GM23338 (cell line): Measurements from ENCODE around the gene ZDHHC7. TPM values are rescaled to one million over a fixed set of nuclear protein-coding genes. Genes with fewer than 3 reads are reported as not detected.

ENCODE experiments used
- CTCF ChIP-seq, 2 experiments: fragments of 200-600 bp in 1 of 2; sonication (generic) in 1 of 2; conservative IDR thresholded peaks; 2 replicates each; pipeline versions ENCODE4 v1.5.1 to v1.6.1; 2016 to 2017; ENCODE audit warnings: antibody characterized with exemption in 2 of 2, low read depth in 2 of 2, mild to moderate bottlenecking in 2 of 2, moderate library complexity in 1 of 2
- EZH2 ChIP-seq: fragments of 200-600 bp; sonication (generic); IDR thresholded peaks from one replicate; pipeline ENCODE4 v1.8.0; 2017; ENCODE audit warnings: antibody characterized with exemption, mild to moderate bottlenecking, low read depth; ENCODE audit not compliant: unreplicated experiment
- EZH2phosphoT487 ChIP-seq: fragments of 200-600 bp; sonication (generic); IDR thresholded peaks from one replicate; pipeline ENCODE4 v1.8.1; 2018; ENCODE audit warnings: antibody characterized with exemption; ENCODE audit not compliant: unreplicated experiment
- NANOG ChIP-seq: IDR thresholded peaks from 2 replicates; pipeline ENCODE4 v1.6.1; 2016; ENCODE audit warnings: antibody characterized with exemption, borderline replicate concordance
- ZNF114 ChIP-seq: fragments of 250-450 bp; sonication (Bioruptor Pico); IDR thresholded peaks from 2 replicates; pipeline ENCODE4 v1.5.0; 2020; ENCODE audit warnings: mild to moderate bottlenecking, moderate library complexity
- ZNF462 ChIP-seq: fragments of 250-450 bp; sonication (Bioruptor Pico); IDR thresholded peaks from 2 replicates; pipeline ENCODE4 v1.5.0; 2020; ENCODE audit warnings: mild to moderate bottlenecking, moderate library complexity
- polyA plus RNA-seq: library from polyadenylated mRNA; unstranded; fragments of >200 nt; fragmentation: Nextera tagmentation; extraction: Ambion mirVana; gene quantifications from 2 replicates; pipeline ENCODE4 v1.2.1, GENCODE V29; 2016
- total RNA-seq: library from RNA; depleted of rRNA; stranded (reverse); fragments of >200 nt; shearing (Covaris generic); gene quantifications from 2 replicates; pipeline ENCODE4 v1.2.3, GENCODE V29; 2014

Gene ZDHHC7
- total and polyA plus RNA-seq, 2 experiments from 2014 or later = 13.1 to 46.1 TPM

GRCh38 chr16:85026703-85027102 is 15.4 kb upstream of the ZDHHC7 start (continued):
- TF ChIP-seq ZNF462 (CRISPR knock-in tag) (no peak), NANOG (no peak), EZH2 (no peak), ZNF114 (CRISPR knock-in tag) (no peak), CTCF (conservative IDR thresholded peaks at IDR 0.05; ENCODE audit: low read depth in 2 of 2) (no peak), EZH2phosphoT487 (no peak)
